Sigmoid colon (tissue), 7 donors: ENCODE measurements around the gene POU6F2. TPM values are rescaled to one million over a fixed set of nuclear protein-coding genes. Genes with fewer than 3 reads are reported as not detected.

ENCODE experiments used
- DNase-seq: peaks from one replicate; pipeline ENCODE4 v3.0.0-alpha.2; 2019
- H3K27ac ChIP-seq, 4 donors: fragments of 200-600 bp; sonication (generic); one replicate each; pipeline ENCODE4 v1.5.1; 2016 to 2019; ENCODE audit warnings: mild to moderate bottlenecking in 1 of 4
- H3K27me3 ChIP-seq, 3 donors: fragments of 200-600 bp; sonication (generic); one replicate each; pipeline ENCODE4 v1.5.1; 2019; ENCODE audit warnings: mild to moderate bottlenecking in 1 of 3
- H3K36me3 ChIP-seq, 4 donors: fragments of 200-600 bp; sonication (generic); one replicate each; pipeline ENCODE4 v1.5.1; 2016 to 2019
- H3K4me1 ChIP-seq, 4 donors: fragments of 200-600 bp; sonication (generic); one replicate each; pipeline ENCODE4 v1.5.1; 2017 to 2019
- H3K4me3 ChIP-seq, 4 donors: fragments of 200-600 bp; sonication (generic); one replicate each; pipeline ENCODE4 v1.5.1; 2017 to 2019; ENCODE audit warnings: mild to moderate bottlenecking in 2 of 4, moderate library complexity in 1 of 4
- H3K9me3 ChIP-seq, 4 donors: fragments of 200-600 bp in 3 of 4; sonication (generic) in 3 of 4; one replicate each; pipeline versions ENCODE4 v1.5.1 to v1.6.1; 2013 to 2019
- CTCF ChIP-seq, 4 experiments: fragments of 450-650 bp in 3 of 4; fragments of 200-600 bp in 1 of 4; IDR thresholded peaks; one replicate each; pipeline ENCODE4 v1.5.1; 2016 to 2019; ENCODE audit warnings: antibody characterized with exemption in 4 of 4, mild to moderate bottlenecking in 3 of 4, moderate library complexity in 2 of 4
- EP300 ChIP-seq, 4 donors: sonication (generic); formaldehyde crosslinking; IDR thresholded peaks; one replicate each; pipeline ENCODE4 v1.6.1; 2017; ENCODE audit warnings: antibody characterized with exemption in 4 of 4
- POLR2A ChIP-seq, 2 donors: fragments of 450-650 bp; IDR thresholded peaks; one replicate each; pipeline ENCODE4 v1.6.1; 2016; ENCODE audit warnings: antibody characterized with exemption in 2 of 2, mild to moderate bottlenecking in 2 of 2, moderate library complexity in 2 of 2
- POLR2AphosphoS5 ChIP-seq, 4 donors: sonication (generic); formaldehyde crosslinking; IDR thresholded peaks; one replicate each; pipeline ENCODE4 v1.6.1; 2017; ENCODE audit warnings: antibody characterized with exemption in 4 of 4
- WGBS, 2 donors: extraction: QIAGEN DNeasy Blood & Tissue Kit; methylation state at CpG; one replicate each; pipeline ENCODE4 v1.1.7; 2013; 5-methylcytosine and 5-hydroxymethylcytosine counted together
- intact Hi-C: fragments of 100-400 bp; cut with DNase I; formaldehyde crosslinking; loops from one replicate; pipeline ENCODE4 v1.15.1; 2023
- polyA plus RNA-seq, 3 donors: library from polyadenylated mRNA; stranded (reverse); fragments of 200-250 nt; gene quantifications; one replicate each; pipeline ENCODE4 v1.2.3, GENCODE V29; 2013
- total RNA-seq, 4 donors: library from RNA; depleted of rRNA; stranded (reverse); fragments of >200 nt; gene quantifications; one replicate each; pipeline ENCODE4 v1.1.0, GENCODE V29; 2016
- donor health status: healthy with polysubstance abuse.
- donor health status: Bipolar disorder and iron deficiency.
- donor health status: healthy.

The POU6F2 gene
- total and polyA plus RNA-seq, 7 donors: 0.04 TPM; not detected in 6

GRCh38 chr7:39083781-39084180 lies 106.1 kb downstream of the POU6F2 start:
- no peaks in the 10 kb centered on the region for H3K9me3 ChIP-seq
- no peaks in the 10 kb centered on the region for H3K4me1 ChIP-seq
- no peak overlapping the region for H3K27ac ChIP-seq
- DNase-seq: no peak
- WGBS, 2 donors: 85 to 89% methylated on average over 3 of the region's 3 CpGs
- no peak overlapping the region for H3K4me3 ChIP-seq
- H3K27me3 ChIP-seq: peaks cover 0 to 3% (median 0%) of the 10 kb centered on the region in 3 donors
- TF ChIP-seq POLR2A (IDR thresholded peaks at IDR 0.05): no peak
- no peak for TF ChIP-seq EP300 (IDR thresholded peaks at IDR 0.05)
- no peak for TF ChIP-seq CTCF (IDR thresholded peaks at IDR 0.05)
- TF ChIP-seq POLR2AphosphoS5 (IDR thresholded peaks at IDR 0.05): no peak
- intact Hi-C loops: no loop called here
- no peaks in the 10 kb centered on the region for H3K36me3 ChIP-seq

GRCh38 chr7:39084349-39084748 lies 106.6 kb downstream of the POU6F2 start:
- no peak overlapping the region for H3K27ac ChIP-seq
- H3K4me3 ChIP-seq: no peak overlapping the region
- no peaks in the 10 kb centered on the region for H3K36me3 ChIP-seq
- no peaks in the 10 kb centered on the region for H3K4me1 ChIP-seq
- intact Hi-C loops: no loop called here
- H3K9me3 ChIP-seq: no peaks in the 10 kb centered on the region
- DNase-seq: no peak
- TF ChIP-seq POLR2AphosphoS5 (IDR thresholded peaks at IDR 0.05) (no peak), EP300 (IDR thresholded peaks at IDR 0.05) (no peak), CTCF (IDR thresholded peaks at IDR 0.05) (no peak), POLR2A (IDR thresholded peaks at IDR 0.05) (no peak)
- H3K27me3 ChIP-seq: peaks cover 0 to 3% (median 0%) of the 10 kb centered on the region in 3 donors
- 84 to 86% methylated on average over 3 of the region's 3 CpGs for WGBS, 2 donors

GRCh38 chr7:39085189-39085588 lies 107.5 kb downstream of the POU6F2 start:
- no peaks in the 10 kb centered on the region for H3K36me3 ChIP-seq
- no peak overlapping the region for H3K4me3 ChIP-seq
- no peaks in the 10 kb centered on the region for H3K4me1 ChIP-seq
- H3K9me3 ChIP-seq: no peaks in the 10 kb centered on the region
- TF ChIP-seq POLR2AphosphoS5 (IDR thresholded peaks at IDR 0.05) (no peak), CTCF (IDR thresholded peaks at IDR 0.05) (no peak), POLR2A (IDR thresholded peaks at IDR 0.05) (no peak), EP300 (IDR thresholded peaks at IDR 0.05) (no peak)
- H3K27me3 ChIP-seq: peaks cover 0 to 1% (median 0%) of the 10 kb centered on the region in 3 donors
- intact Hi-C loops: no loop called here
- H3K27ac ChIP-seq: no peak overlapping the region
- DNase-seq: no peak
- 34 to 36% methylated on average over 5 of the region's 5 CpGs for whole genome bisulfite sequencing, 2 donors

GRCh38 chr7:39085590-39086049 lies 107.9 kb downstream of the POU6F2 start:
- 22 to 23% methylated on average over 11 of the region's 11 CpGs for WGBS, 2 donors
- H3K4me1 ChIP-seq: no peaks in the 10 kb centered on the region
- no peak for DNase-seq
- no peaks in the 10 kb centered on the region for H3K27me3 ChIP-seq
- no peak overlapping the region for H3K27ac ChIP-seq
- H3K4me3 ChIP-seq: no peak overlapping the region
- H3K36me3 ChIP-seq: no peaks in the 10 kb centered on the region
- no peaks in the 10 kb centered on the region for H3K9me3 ChIP-seq
- no peak for TF ChIP-seq POLR2A (IDR thresholded peaks at IDR 0.05)
- TF ChIP-seq CTCF (IDR thresholded peaks at IDR 0.05): no peak
- no peak for TF ChIP-seq EP300 (IDR thresholded peaks at IDR 0.05)
- TF ChIP-seq POLR2AphosphoS5 (IDR thresholded peaks at IDR 0.05): no peak
- intact Hi-C loops: no loop called here
